NCI-H526 treated with DMSO at 0.1 percent for 48 hours (cell line): ENCODE data around the gene CRYGC.
"Not testable (repeated sequence)": the region's sequence is repeated elsewhere in the genome, so short reads cannot be mapped to it uniquely, and the experiment has no call there.

Source experiments
- DNase-seq: peaks from one replicate; lab custom pipeline; 2025; lab: John Stamatoyannopoulos, UW

Gene CRYGC

DNA sequence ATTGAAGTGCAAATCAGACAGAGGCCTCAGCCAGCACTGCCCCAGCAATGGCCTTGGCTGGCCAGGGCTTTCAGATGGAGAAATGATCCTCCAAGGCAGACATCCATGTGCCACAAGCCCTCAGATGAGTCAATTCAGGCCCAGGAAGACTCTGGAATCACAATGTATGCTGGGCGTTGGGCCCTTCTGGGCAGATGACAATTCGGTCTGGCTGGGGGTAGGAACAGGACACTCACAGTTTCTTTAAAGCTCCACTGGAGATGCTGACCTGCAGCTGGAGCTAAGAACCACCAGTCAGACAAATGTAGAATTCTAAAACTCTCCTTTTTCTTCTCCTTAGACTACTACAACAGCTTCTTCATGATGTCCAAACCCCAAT, 7.1 kb upstream of the CRYGC start:
- no peak for DNase-seq

DNA sequence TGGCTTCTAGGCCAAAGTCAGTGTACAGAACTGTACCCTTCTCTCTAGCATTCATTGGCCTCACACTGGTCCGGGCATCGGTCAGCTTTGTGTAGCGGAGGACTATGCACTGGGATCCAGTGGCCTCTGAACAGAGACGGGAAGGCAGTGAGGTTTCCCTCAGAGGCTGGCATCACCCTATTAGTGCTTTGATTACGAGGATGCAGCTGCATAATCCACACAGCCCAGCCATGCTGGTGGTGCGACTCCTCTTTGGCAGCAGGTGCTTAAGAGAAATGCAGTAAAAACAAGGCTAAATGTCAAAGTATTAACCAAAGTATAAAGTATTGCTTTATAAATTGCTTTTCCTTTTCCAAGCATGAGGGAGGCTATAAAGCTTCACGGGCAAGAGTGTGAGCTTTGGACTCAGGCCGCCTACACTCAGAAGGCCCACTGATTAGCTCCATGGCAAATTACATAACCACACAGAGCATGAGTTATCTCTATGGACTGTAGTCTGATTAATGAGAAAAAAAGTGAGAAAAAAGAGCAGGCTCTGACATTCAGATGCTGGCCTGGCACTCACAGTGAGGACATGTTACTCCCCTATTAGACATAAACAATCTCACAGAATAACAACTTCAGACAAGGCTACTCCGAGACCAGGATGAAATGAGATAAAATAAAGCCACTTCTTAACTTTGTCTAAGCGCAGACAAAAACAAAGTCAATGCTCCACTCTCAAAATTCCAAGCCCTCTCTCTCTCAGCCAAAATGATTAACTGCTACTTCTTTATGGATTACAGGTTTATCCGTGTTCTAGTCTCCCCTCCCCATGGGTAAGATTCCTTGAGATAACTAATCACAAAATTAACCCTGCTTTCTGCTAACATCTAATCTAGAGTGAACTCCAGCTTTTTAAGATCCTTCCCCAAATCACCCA, 6.4 kb upstream of the CRYGC start:
- DNase-seq, result no peak

GRCh38 chr2:208134928-208135586, 5.4 kb upstream of the CRYGC start:
- DNase-seq, result no peak

DNA sequence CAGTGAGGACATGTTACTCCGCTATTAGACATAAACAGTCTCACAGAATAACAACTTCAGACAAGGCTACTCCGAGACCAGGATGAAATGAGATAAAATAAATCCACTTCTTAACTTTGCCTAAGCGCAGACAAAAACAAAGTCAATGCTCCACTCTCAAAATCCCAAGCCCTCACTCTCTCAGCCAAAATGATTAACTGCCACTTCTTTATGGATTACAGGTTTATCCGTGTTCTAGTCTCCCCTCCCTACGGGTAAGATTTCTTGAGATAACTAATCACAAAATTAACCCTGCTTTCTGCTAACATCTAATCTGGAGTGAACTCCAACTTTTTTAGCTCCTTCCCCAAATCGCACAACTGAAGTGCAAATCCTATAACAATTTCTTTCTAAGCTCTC, 1.1 kb upstream of the CRYGC start:
- DNase-seq, result no peak

DNA sequence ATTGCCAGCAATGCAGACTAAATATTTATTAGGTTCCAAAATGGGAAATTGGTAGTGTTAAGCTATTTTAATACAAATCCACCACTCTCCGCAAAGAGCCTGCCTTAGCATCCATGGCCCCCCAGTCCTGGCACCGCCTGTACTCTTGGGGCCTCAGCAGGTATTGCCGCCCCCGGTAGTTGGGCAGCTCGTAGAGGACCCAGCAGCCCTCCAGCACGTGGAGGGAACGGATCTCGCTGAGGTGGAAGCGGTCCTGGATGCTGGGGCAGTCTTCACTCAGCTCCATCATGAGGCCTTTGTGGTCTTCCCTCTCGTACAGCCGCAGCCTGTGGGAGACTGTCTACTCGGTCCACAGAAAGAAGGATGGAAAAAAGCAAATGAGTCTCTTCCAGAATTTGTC, 1.5 kb downstream of the CRYGC start:
- no peak for DNase-seq

DNA sequence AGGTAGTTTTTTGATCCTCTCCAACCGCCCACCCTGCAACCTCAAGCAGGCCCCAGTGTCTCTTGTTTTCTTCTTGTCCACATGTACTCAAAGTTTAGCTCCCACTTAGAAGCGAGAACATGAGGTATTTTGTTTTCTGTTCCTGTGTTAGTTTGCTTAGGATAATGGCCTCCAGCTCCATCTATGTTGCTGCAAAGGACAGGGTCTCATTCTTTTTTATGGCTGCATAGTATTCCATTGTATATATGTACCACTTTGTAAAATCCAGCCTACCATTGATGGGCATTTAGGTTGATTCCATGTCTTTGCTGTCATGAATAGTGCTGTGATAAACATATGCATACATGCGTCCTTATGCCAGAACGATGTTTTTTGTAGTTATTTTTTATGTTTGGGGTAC, 2.5 kb downstream of the CRYGC start:
- no peak for DNase-seq

DNA sequence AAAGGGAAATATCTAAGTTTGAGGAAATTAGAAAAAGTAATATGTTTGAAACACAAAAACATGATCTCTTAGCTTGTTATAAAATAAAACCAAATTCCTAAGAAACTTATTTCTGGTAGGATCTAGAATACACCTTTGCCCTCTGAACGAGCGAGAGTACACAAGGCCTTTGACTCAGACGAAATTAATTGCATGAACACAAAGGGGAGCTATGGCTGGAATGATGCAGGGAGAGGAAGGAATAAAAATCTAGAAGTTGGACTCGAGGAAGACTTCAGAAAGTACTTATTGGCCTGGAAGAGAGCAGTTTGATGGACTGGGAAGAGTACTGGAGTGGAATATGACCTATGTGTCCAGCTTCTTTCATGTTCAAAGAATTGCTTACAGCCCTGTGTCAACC, 4.4 kb downstream of the CRYGC start:
- DNase-seq, result no peak

- DNase-seq, result not testable (repeated sequence)
These were observed 5.5 kb downstream of the CRYGC start, which contains the start of gene CRYGD for GRCh38 chr2:208124013-208124715. CRYGD (minus strand) TSS chr2:208124524; CDS start chr2:208124473, 51 bp downstream.

DNA sequence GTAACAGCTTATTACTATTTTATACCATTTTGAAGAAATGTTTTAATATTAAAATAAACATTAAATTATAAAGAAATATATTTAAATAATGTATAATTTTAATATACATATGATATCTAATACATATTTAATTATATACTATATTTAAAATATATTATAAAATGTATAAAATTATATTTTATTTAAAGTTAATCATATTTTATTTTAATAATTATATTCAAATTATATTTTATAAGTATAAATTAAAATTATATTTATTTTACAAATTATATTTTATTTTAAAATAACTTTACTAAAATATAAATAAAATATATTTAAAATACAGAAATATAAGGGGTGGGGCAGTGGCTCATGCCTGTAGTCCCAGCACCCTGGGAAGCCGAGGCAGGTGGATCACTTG, 7.4 kb downstream of the CRYGC start:
- no peak for DNase-seq

GRCh38 chr2:208118918-208119317, 10.7 kb downstream of the CRYGC start:
- DNase-seq, result no peak

- DNase-seq, result not testable (repeated sequence)
These were observed 12.2 kb downstream of the CRYGC start for GRCh38 chr2:208117390-208117789.

DNA sequence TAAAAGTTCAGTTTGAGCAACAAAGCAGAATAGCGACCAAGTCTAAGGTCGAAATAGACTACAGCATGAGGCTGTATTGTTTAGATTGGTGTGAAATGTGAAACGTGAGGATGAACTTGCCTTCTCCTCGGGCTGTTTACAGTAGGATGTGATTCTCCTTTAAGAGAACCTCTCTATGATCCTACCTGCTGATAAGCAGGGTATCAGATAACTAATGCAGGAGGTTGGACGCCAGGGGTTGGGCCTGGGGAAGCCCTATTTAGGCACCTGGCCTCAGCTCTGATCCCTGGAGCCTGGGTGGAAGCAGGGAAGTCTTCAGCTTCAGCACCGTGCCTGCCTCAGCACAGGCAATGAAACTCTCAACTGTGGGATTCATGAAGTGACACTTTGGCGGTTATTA, 16.7 kb downstream of the CRYGC start:
- DNase-seq, result peak; percentile 75

DNA sequence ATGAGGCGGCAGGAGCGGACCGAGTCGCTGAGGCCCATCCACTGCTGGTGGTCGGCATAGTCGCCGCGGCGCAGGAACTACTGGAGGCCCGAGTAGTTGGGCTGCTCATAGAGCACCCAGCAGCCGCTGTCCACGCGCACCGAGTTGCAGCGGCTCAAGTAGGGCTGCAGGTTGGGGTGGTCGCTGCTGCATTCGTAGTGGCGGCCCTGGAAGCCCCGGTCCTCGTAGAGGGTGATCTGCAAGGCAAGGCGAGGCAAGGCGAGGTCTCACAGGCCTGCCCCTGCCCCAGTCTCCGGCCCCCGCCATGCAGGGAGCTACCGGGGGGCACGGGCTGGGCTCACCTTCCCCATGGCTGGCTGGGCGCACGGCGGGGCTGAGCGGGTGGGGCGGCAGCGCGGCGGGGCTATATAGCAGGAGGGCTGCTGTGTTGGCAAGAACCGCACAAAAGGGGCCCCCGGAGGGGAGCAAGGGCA, 17.3 kb downstream of the CRYGC start:
- not testable (repeated sequence) for DNase-seq

DNA sequence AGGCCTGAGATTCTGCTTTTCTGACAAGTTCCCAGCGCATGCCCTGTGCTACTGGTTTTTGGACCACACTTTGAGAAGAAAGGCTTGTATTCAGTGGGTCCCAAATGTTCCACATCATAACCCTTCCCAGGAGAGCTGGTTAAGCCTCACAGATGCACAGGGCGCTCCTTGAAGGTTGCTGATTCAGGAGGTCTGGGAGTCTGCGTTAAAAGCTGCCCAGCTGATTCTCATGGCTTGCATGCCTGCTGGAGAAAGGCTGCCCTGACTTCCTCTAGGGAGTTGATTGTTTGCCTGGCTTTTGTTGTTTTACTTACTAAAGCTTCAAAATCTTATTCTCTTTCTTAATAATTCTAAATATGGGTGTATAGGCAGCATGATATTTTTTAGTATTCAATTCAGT, 26.0 kb downstream of the CRYGC start:
- no peak for DNase-seq

- DNase-seq, result peak; percentile 16
These were observed 27.7 kb downstream of the CRYGC start for GRCh38 chr2:208101716-208102631.

DNA sequence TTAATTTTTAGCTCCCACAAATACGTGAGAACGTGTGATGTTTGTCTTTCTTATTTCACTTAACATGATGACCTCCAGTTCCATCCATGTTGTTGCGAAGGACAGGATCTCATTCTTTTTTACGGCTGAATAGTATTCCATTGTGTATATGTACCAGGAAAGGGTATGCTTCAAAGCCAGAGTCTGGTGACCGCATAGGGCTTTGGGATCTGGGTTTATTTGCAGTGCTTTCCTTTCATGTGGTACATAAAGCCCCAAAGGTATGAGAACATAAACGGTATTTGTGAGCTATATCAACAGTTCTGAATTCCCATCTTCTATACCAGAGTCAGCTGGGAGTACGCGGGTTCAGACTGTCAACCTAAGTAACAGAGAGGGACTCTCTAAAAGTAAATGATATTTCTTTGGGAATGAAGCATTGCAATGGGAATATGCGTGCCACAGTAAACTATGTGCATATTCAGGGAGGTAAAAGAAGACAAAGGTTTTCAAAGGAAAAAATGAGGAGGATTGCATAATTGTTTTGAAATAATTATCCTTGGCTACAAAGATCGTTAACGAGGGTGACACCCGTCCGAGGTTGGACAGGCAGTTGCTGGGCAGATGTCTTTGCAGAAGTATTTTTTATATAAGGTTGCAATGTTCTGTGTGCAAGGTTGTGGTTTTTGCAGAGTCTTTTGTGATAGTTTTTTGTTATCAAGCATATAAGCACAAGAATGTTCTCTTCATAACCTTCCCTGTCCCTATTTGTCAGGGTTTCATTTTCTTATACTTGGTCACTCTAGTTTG, 29.8 kb downstream of the CRYGC start:
- DNase-seq, result no peak

DNA sequence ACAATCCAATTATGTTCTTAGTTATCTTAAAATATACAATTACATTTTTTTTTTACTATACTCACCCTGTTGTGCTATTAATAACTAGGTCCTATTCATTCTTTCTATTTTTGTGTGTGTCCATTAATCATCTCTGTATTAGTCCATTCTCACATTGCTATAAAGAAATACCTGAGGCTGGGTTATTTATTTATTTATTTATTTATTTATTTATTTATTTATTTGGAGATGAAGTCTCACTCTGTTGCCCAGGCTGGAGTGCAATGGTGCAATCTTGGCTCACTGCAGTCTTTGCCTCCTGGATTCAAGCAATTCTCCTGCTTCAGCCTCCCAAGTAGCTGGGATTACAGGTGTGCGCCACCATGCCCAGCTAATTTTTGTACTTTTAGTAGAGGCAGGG, 30.9 kb downstream of the CRYGC start:
- not testable (repeated sequence) for DNase-seq

- no peak for DNase-seq
These were observed 31.4 kb downstream of the CRYGC start for GRCh38 chr2:208098267-208098666.

DNA sequence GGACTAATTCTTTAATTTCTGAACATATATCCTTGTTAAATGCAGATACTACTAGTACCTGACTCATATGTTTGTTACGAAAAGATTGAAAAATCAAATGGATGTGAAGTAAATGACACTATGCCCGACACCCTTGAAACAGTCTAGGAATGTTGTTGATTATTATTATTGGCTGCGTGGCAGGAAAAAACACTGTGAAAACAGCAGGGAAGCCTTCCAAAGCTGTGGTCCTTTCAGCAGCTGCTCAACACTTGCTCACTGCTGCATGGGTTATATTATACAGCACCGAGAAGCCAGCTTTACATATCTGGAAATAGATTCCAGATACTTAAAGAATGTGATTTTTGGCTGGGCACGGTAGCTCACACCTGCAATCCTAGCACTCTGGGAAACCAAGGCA, 31.8 kb downstream of the CRYGC start:
- DNase-seq, result no peak

DNA sequence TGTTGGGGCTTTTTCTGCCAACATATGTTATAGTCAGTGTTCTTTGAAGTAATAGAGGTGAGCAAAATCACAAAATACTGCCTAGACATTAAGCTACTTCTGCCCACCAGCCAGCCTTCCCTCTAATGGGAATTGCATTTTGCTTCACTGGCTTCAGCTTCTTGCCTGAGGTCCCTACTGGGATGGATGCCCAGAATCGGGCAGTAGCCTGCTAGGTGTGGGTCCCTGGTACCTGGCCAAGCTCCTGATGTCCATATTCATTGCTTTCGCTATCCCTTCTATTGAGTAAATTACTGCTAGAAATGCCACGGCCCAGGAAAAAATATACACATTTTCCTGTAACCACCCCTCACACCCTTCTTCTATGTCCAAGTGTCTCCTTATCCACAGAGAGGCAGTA, 32.3 kb downstream of the CRYGC start:
- DNase-seq, result no peak

DNA sequence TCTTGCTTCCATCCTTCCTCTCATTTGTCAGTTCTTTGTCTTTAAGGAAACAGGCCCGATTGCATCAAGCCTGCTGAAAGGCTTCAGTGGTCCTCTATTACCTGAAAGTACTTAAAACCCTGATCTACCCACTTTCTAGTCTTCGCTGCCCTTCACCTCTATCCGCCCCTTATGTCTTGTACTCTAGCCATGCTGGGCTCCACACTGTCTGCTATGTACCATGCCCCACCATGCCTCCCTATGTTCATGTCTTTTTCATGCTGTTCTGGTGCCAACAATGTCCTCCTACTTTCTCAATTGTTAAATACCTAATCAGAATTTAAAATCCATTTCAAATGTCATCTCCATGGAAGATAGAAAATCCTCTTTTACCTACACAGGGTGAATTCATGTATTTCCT, 33.5 kb downstream of the CRYGC start:
- DNase-seq, result no peak
